ENCODE measurements around the gene IL23R.

- TF ChIP-seq CTCF (IDR thresholded peaks at IDR 0.05 in 4 of 5, conservative IDR thresholded peaks at IDR 0.05 in 1 of 5), result no peak
- TF ChIP-seq POLR2A (IDR thresholded peaks at IDR 0.05), result no peak
Measured at GRCh38 chr1:67264152-67264551, 97.9 kb downstream of the IL23R start.

Data from gastrocnemius medialis (tissue), 4 donors.